ENCODE measurements around the gene CAMKMT.

DNA sequence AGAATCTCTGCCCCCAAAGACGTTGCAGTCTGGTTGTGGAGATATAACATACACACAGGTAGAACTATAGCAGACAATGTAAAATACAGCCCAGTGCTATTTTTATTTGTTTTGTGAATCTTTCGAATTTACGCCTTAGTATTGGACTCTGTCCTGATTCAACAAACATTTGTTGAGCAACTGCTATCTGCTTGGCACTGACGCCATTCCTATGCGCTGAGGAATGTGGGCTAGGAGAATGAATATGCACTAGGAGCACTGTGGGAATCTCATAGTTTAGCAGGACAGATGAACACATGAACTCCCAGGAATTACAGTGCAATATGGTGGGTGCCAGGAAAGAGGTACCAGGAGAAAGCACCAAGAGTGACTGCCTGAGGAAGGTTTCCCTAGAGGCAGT is 398.1 kb downstream of the CAMKMT start:
- TF ChIP-seq, protein P1, sequence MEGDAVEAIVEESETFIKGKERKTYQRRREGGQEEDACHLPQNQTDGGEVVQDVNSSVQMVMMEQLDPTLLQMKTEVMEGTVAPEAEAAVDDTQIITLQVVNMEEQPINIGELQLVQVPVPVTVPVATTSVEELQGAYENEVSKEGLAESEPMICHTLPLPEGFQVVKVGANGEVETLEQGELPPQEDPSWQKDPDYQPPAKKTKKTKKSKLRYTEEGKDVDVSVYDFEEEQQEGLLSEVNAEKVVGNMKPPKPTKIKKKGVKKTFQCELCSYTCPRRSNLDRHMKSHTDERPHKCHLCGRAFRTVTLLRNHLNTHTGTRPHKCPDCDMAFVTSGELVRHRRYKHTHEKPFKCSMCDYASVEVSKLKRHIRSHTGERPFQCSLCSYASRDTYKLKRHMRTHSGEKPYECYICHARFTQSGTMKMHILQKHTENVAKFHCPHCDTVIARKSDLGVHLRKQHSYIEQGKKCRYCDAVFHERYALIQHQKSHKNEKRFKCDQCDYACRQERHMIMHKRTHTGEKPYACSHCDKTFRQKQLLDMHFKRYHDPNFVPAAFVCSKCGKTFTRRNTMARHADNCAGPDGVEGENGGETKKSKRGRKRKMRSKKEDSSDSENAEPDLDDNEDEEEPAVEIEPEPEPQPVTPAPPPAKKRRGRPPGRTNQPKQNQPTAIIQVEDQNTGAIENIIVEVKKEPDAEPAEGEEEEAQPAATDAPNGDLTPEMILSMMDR (IDR thresholded peaks at IDR 0.05) = no peak
- no peak for TF ChIP-seq POLR2AphosphoS5 (IDR thresholded peaks at IDR 0.05)
- no peak for TF ChIP-seq POLR2A (IDR thresholded peaks at IDR 0.05)
- no peak for TF ChIP-seq EP300 (IDR thresholded peaks at IDR 0.05; ENCODE audit: low read depth)

Measured in transverse colon (tissue), 4 donors.